Measurements from ENCODE around the gene PNPLA4.

Gene PNPLA4

DNA sequence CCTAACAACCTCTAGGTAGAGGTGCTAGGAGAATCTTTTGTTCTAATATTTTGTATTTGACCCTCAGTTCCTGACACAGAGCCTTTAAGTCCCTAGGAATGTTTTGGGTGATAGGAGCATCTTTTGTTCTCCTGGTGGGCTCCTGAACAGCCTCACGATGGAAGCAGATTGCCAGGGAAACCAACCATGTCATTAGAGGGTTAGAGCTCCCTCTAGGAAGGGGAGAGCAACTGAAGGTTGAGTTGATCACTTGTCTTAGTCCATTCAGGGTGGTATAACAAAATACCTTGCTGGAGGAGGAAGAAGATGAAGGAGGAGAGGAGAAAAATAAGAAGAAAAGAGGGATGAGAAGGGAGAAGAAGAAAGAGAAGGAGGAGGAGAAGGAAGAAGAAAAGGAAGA, 75.0 kb downstream of the PNPLA4 start:
- no peak for DNase-seq

Data from effector CD8-positive, alpha-beta T cell (primary cell).